Esophagus muscularis mucosa (tissue), 4 donors: Measurements from ENCODE around the gene RASAL2. TPM values are rescaled to one million over a fixed set of nuclear protein-coding genes. Genes with fewer than 3 reads are reported as not detected.

Source experiments
- DNase-seq: peaks from one replicate; pipeline ENCODE4 v3.0.0-alpha.2; 2017; ENCODE audit errors: extremely low spot score
- H3K27ac ChIP-seq, 4 donors: fragments of 200-600 bp; sonication (generic); replicated peaks in 1 of 4; 1 replicate in 3 of 4; 2 replicates in 1 of 4; pipeline ENCODE4 v1.5.1; 2016 to 2019; ENCODE audit warnings: mild to moderate bottlenecking in 1 of 4
- H3K27me3 ChIP-seq, 4 donors: fragments of 200-600 bp; sonication (generic); one replicate each; pipeline versions ENCODE4 v1.5.1 to v1.6.0; 2016 to 2019
- H3K36me3 ChIP-seq, 4 donors: fragments of 200-600 bp; sonication (generic); one replicate each; pipeline ENCODE4 v1.5.1; 2016 to 2019
- H3K4me1 ChIP-seq, 4 donors: fragments of 200-600 bp; sonication (generic); one replicate each; pipeline ENCODE4 v1.5.1; 2016 to 2019
- H3K4me3 ChIP-seq, 4 donors: fragments of 200-600 bp; sonication (generic); 1 replicate in 2 of 4; 2 replicates in 2 of 4; pipeline ENCODE4 v1.5.1; 2016 to 2019; ENCODE audit warnings: mild to moderate bottlenecking in 4 of 4, moderate library complexity in 1 of 4
- H3K9me3 ChIP-seq, 4 donors: fragments of 200-600 bp; sonication (generic); 1 replicate in 3 of 4; 2 replicates in 1 of 4; pipeline ENCODE4 v1.5.1; 2016 to 2019
- CTCF ChIP-seq, 3 experiments: fragments of 200-600 bp in 2 of 3; fragments of 450-650 bp in 1 of 3; sonication (generic) in 2 of 3; IDR thresholded peaks; one replicate each; pipeline ENCODE4 v1.5.1; 2017 to 2019; ENCODE audit warnings: antibody characterized with exemption in 3 of 3, mild to moderate bottlenecking in 2 of 3, moderate library complexity in 1 of 3
- EP300 ChIP-seq: sonication (generic); formaldehyde crosslinking; IDR thresholded peaks from one replicate; pipeline ENCODE4 v1.6.1; 2017; ENCODE audit warnings: antibody characterized with exemption
- POLR2A ChIP-seq: fragments of 450-650 bp; IDR thresholded peaks from one replicate; pipeline ENCODE4 v1.6.1; 2017; ENCODE audit warnings: antibody characterized with exemption, moderate library complexity, mild to moderate bottlenecking, low read depth
- POLR2AphosphoS5 ChIP-seq, 2 donors: sonication (generic); formaldehyde crosslinking; IDR thresholded peaks; one replicate each; pipeline ENCODE4 v1.6.1; 2017; ENCODE audit warnings: antibody characterized with exemption in 2 of 2
- WGBS: methylation state at CpG from one replicate; pipeline ENCODE4 v1.1.5; 2018; 5-methylcytosine and 5-hydroxymethylcytosine counted together
- intact Hi-C: fragments of 100-400 bp; cut with DNase I; formaldehyde crosslinking; loops from one replicate; pipeline ENCODE4 v1.15.1; 2023
- total RNA-seq, 4 donors: library from RNA; depleted of rRNA; stranded (reverse); fragments of >200 nt; gene quantifications; one replicate each; pipeline versions ENCODE4 v1.1.0 to v1.2.1, GENCODE V29; 2016

RASAL2 gene
- total RNA-seq, 4 donors from 2014 or later: 11.6 to 30.0 (median 22.3) TPM

DNA sequence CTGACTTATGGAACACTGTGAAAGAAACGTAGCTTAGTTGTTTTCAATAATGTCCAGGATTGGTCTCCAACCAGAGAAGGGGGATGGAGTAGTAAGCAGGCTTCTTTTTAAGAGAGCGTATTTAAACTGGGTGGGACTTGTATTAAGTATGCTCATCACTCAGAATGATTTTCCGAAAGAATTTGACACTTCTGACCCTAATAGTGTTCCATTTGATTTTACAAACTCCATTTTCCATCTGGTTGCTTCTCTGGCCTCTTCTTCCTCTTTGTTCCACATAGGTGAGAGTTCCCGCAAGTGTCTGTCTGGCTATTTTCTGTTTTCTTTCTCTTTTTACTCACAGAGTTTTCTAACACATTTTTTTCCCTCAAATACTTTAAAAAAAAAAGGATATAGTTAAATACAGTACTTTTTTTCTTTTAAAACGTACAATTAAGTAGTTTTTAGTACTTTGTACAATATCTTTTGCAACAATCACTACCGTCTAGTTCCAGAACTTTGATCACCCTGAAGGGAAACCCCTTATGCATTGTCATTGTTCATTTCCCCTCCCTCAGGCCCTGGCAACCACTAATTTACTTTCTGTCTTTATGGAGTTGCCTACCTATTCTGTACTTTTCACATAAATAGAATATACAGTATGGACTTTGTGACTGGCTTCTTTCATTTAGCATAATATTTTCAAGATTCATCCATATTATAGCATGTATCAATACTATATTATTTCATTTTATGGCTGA, 67.0 kb downstream of the RASAL2 start:
- no peaks in the 10 kb centered on the region for H3K9me3 ChIP-seq
- H3K4me1 ChIP-seq: no peaks in the 10 kb centered on the region
- no peak overlapping the region for H3K27ac ChIP-seq
- no peak overlapping the region for H3K4me3 ChIP-seq
- no peak for DNase-seq
- 85% methylated on average over 6 of the region's 6 CpGs for WGBS
- intact Hi-C loops: no loop called here
- H3K36me3 ChIP-seq: no peaks in the 10 kb centered on the region
- H3K27me3 ChIP-seq: no peaks in the 10 kb centered on the region
- TF ChIP-seq POLR2A (no peak), POLR2AphosphoS5 (IDR thresholded peaks at IDR 0.05) (no peak), EP300 (no peak), CTCF (IDR thresholded peaks at IDR 0.05) (no peak)

DNA sequence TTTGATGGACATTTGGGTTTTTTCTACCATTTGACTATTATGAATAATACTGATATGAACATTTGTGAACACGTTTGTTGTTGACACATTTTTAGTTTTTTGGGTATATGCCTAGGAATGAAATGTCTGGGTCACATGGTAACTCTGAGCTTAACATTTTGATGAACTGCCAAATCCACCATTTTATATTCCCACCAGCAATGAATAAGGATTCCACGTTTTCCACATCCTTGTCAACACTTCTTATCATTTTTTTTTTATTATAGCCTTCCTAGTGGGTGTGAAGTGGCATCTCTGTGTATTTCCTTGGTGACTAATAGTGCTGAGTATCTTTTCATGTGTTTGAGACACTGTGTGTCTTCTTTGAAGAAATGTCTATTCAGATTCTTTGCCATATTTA, 67.6 kb downstream of the RASAL2 start:
- no peak overlapping the region for H3K27ac ChIP-seq
- TF ChIP-seq POLR2A (no peak), CTCF (IDR thresholded peaks at IDR 0.05) (no peak), POLR2AphosphoS5 (IDR thresholded peaks at IDR 0.05) (no peak), EP300 (no peak)
- 81% methylated on average over 2 of the region's 2 CpGs for WGBS
- no peak overlapping the region for H3K4me3 ChIP-seq
- no peaks in the 10 kb centered on the region for H3K36me3 ChIP-seq
- H3K9me3 ChIP-seq: no peaks in the 10 kb centered on the region
- H3K4me1 ChIP-seq: peaks cover 0 to under 1% (median 0%) of the 10 kb centered on the region in 4 donors
- intact Hi-C loops: no loop called here
- no peaks in the 10 kb centered on the region for H3K27me3 ChIP-seq
- no peak for DNase-seq

DNA sequence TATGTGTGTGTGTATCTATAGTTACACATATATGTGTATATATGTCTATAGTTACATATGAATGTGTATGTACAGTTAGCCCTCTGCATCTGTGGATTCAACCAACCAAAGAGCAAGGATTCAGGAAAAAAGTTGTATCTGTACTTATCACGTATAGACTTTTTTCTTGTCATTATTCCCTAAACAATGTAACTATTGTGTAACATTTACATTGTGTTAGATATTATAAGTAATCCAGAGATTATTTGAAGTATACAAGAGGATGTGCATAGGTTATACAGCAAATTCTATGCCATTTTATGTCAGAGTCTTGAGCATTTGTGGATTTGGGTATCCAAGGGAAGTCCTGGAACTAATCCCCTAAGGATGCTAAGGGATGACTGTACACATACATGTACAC, 71.3 kb downstream of the RASAL2 start:
- no peak overlapping the region for H3K4me3 ChIP-seq
- no peaks in the 10 kb centered on the region for H3K9me3 ChIP-seq
- no peak overlapping the region for H3K27ac ChIP-seq
- no peak for DNase-seq
- no peaks in the 10 kb centered on the region for H3K36me3 ChIP-seq
- H3K27me3 ChIP-seq: no peaks in the 10 kb centered on the region
- peaks cover 0 to 4% (median 0%) of the 10 kb centered on the region in 4 donors for H3K4me1 ChIP-seq
- 94% methylated on average over 1 of the region's 1 CpG for WGBS
- intact Hi-C loops: no loop called here
- TF ChIP-seq POLR2A (no peak), EP300 (no peak), CTCF (IDR thresholded peaks at IDR 0.05) (no peak), POLR2AphosphoS5 (IDR thresholded peaks at IDR 0.05) (no peak)

GRCh38 chr1:178166429-178167024, 72.6 kb downstream of the RASAL2 start:
- no peak for DNase-seq
- H3K36me3 ChIP-seq: no peaks in the 10 kb centered on the region
- peaks cover 0 to 4% (median 0%) of the 10 kb centered on the region in 4 donors for H3K4me1 ChIP-seq
- no peaks in the 10 kb centered on the region for H3K27me3 ChIP-seq
- H3K9me3 ChIP-seq: no peaks in the 10 kb centered on the region
- H3K4me3 ChIP-seq: no peak overlapping the region
- intact Hi-C loops: no loop called here
- 70% methylated on average over 1 of the region's 1 CpG for WGBS
- no peak for TF ChIP-seq CTCF (IDR thresholded peaks at IDR 0.05)
- no peak for TF ChIP-seq EP300
- TF ChIP-seq POLR2AphosphoS5 (IDR thresholded peaks at IDR 0.05): no peak
- TF ChIP-seq POLR2A: no peak
- H3K27ac ChIP-seq: no peak overlapping the region
